Natural killer cell (primary cell): Measurements from ENCODE around the gene MRPL20. TPM values are rescaled to one million over a fixed set of nuclear protein-coding genes. Genes with fewer than 3 reads are reported as not detected.
"Not testable (repeated sequence)": the region's sequence is repeated elsewhere in the genome, so short reads cannot be mapped to it uniquely, and the experiment has no call there.

Experiments used
- ATAC-seq, 3 donors: fragments of 150-1000 bp in 2 of 3; fragments of 200-7000 bp in 1 of 3; cut with Tn5 transposase; 1 replicate in 1 of 3; 2 replicates in 2 of 3; pipeline ENCODE4 v1.10.0; 2021; ENCODE audit warnings: mild to moderate bottlenecking in 2 of 3, moderate library complexity in 2 of 3
- DNase-seq, 2 donors: peaks; one replicate each; pipeline versions ENCODE4 v3.0.0 to v3.0.0-alpha.2; 2013 to 2021; ENCODE audit warnings: mixed read lengths in 1 of 2
- H3K27ac ChIP-seq: one replicate; pipeline ENCODE4 v1.5.1; 2013; ENCODE audit warnings: mild to moderate bottlenecking, low read length
- H3K27me3 ChIP-seq: one replicate; pipeline ENCODE4 v1.6.1; 2013; ENCODE audit warnings: low read length; ENCODE audit not compliant: control insufficient read depth, insufficient read depth
- H3K36me3 ChIP-seq: one replicate; pipeline ENCODE4 v1.6.1; 2013; ENCODE audit warnings: low read length; ENCODE audit not compliant: control insufficient read depth, insufficient read depth
- H3K4me1 ChIP-seq: one replicate; pipeline ENCODE4 v1.6.1; 2013; ENCODE audit warnings: low read length; ENCODE audit not compliant: control insufficient read depth, insufficient read depth
- H3K4me3 ChIP-seq: one replicate; pipeline ENCODE4 v1.5.1; 2013; ENCODE audit warnings: low read length
- H3K9me3 ChIP-seq: one replicate; pipeline ENCODE4 v1.6.1; 2013; ENCODE audit warnings: low read length; ENCODE audit not compliant: control insufficient read depth, insufficient read depth
- H3K27ac Mint-ChIP-seq, 2 donors: one replicate each; pipeline ENCODE4 v1.8.0; 2022; ENCODE audit warnings: mild to moderate bottlenecking in 2 of 2, mixed read lengths in 2 of 2, moderate library complexity in 1 of 2
- H3K27me3 Mint-ChIP-seq, 2 donors: one replicate each; pipeline ENCODE4 v1.8.0; 2022; ENCODE audit warnings: low read depth in 2 of 2, mixed read lengths in 2 of 2
- H3K36me3 Mint-ChIP-seq: one replicate; pipeline ENCODE4 v1.8.0; 2022; ENCODE audit warnings: mixed read lengths
- H3K4me1 Mint-ChIP-seq, 2 donors: one replicate each; pipeline ENCODE4 v1.8.0; 2022; ENCODE audit warnings: mixed read lengths in 2 of 2
- H3K4me3 Mint-ChIP-seq: one replicate; pipeline ENCODE4 v1.8.0; 2022; ENCODE audit warnings: mild to moderate bottlenecking, moderate library complexity, mixed read lengths
- H3K9me3 Mint-ChIP-seq, 2 donors: one replicate each; pipeline ENCODE4 v1.8.0; 2022; ENCODE audit warnings: mixed read lengths in 2 of 2
- WGBS: methylation state at CpG from one replicate; pipeline ENCODE4 v1.1.7; 2013; ENCODE audit warnings: missing lambda C conversion rate; ENCODE audit not compliant: insufficient coverage; 5-methylcytosine and 5-hydroxymethylcytosine counted together
- intact Hi-C: fragments of 100-400 bp; cut with micrococcal nuclease; formaldehyde crosslinking; loops from one replicate; pipeline ENCODE4 v1.14.2; 2022
- total RNA-seq, 4 donors: library from RNA; stranded (reverse); fragments of 120-200 nt in 1 of 4; gene quantifications; one replicate each; pipeline versions ENCODE4 v1.2.3 to v1.2.4, GENCODE V29; 2013 to 2022
- TF ChIP-seq, protein P1 (sequence below): fragments of 200-600 bp; IDR thresholded peaks from one replicate; pipeline ENCODE4 v1.8.0; 2022; ENCODE audit warnings: antibody characterized with exemption

MRPL20 gene
- 100 to 1,000 TPM in 1 of 3 donors, 10 to 100 TPM in 2; 90.9 to 111 (median 92.7) TPM for total RNA-seq
- 83.2 TPM for total RNA-seq (2013)

DNA sequence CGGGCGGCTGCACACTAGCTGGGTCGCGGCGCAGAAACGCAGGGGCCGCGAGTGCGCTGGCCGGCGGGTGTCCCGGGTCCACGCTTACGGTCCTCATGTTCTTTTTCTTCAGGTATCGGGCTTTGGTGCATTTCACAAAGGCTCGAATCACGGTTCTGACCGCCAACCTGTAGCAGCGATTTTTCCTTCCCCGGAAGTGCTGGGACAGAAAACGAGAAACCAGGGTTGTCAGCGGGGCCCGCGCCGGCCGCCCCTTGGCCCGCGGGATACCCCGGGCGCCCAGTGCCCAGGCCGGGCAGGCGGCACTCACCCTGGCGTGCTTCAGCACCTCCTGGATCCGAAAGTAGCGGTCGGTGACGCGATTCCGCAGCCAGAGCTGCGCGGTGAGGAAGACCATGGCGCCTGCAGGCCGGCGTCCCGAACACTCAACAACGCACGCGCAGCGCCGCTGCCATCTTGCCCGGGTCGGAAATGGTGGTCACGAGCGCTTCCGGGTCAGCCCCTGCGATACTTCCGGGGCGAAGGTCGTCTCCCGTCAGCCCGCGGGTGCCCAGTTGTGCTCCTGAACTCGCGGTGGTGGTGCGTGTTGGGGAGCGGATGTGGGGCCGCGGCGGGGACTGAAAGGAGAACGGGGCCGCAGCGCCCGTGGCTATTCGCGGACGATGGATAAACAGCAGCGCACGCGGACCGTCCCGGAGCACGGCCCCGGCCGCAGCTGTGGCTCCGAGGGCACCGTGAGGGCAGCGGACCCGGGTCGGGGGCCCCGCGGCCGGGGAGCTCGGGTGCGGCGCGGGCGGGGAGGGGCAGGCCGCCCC lies at the start of gene MRPL20:
MRPL20 (minus strand) TSS at position 473 of the 815 bp plus-strand sequence; CDS start at position 397, 76 bp downstream.
- Histone ChIP-seq H3K27me3 (no peaks in the 10 kb centered on the region), H3K36me3 (peaks cover 23% of the 10 kb centered on the region), H3K9me3 (no peaks in the 10 kb centered on the region), H3K4me1 (peaks cover 25% of the 10 kb centered on the region), H3K27ac (peak within 1 kb of the TSS; percentile 76), H3K4me3 (peak within 1 kb of the TSS; percentile 76)
- H3K27me3 Mint-ChIP-seq, result no peaks in the 10 kb centered on the region
- peaks cover 0 to 21% of the 10 kb centered on the region in 2 donors for H3K4me1 Mint-ChIP-seq
- TF ChIP-seq, protein P1, sequence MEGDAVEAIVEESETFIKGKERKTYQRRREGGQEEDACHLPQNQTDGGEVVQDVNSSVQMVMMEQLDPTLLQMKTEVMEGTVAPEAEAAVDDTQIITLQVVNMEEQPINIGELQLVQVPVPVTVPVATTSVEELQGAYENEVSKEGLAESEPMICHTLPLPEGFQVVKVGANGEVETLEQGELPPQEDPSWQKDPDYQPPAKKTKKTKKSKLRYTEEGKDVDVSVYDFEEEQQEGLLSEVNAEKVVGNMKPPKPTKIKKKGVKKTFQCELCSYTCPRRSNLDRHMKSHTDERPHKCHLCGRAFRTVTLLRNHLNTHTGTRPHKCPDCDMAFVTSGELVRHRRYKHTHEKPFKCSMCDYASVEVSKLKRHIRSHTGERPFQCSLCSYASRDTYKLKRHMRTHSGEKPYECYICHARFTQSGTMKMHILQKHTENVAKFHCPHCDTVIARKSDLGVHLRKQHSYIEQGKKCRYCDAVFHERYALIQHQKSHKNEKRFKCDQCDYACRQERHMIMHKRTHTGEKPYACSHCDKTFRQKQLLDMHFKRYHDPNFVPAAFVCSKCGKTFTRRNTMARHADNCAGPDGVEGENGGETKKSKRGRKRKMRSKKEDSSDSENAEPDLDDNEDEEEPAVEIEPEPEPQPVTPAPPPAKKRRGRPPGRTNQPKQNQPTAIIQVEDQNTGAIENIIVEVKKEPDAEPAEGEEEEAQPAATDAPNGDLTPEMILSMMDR, result no peak
- intact Hi-C loops, result loop anchor here (1.0 to 2.0 kb wide), 2 partner anchors 8 to 32 kb away; partner anchors contain the start of genes AURKAIP1 and CCNL2
- DNase-seq (peak; percentile 94 to 99), ATAC-seq (peak; percentile 94 to 97 (median 95))
- peak within 1 kb of the TSS; percentile 86 to 88 for H3K27ac Mint-ChIP-seq
- H3K4me3 Mint-ChIP-seq, result peak within 1 kb of the TSS; percentile 90
- no peaks in the 10 kb centered on the region for H3K9me3 Mint-ChIP-seq
- no peaks in the 10 kb centered on the region for H3K36me3 Mint-ChIP-seq
- WGBS, result under 1% methylated on average over 98 of the region's 98 CpGs

DNA sequence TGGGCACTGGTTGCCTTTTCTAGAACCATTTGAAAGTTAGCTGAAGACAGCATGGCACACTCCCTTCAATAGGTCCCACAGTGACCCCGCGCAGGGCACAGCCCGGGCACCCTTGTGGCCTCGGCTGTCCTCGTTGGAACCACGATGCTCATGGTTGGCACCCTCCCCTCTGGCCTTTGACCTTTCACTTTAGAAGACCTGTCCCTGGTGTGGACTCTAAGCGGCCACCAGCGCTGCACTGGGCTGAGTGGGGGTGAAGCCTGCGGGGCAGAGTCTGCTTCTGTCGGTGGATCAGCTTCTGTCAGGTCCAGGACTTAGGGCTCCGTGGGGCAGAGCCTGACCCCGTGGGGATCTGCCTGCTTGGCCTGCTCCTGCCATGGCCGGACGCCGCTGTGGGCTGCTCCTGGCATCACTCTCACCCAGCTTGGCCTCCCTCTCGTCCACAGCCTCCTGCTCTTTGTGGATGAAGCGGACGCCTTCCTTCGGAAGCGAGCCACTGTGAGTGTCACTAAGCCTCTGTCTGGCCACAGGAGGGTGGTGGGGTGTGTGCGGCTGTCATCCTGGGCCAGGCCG lies 49.7 kb upstream of the MRPL20 start:
- DNase-seq, H3K4me3 Mint-ChIP-seq, intact Hi-C loops, H3K4me1 Mint-ChIP-seq, H3K27ac ChIP-seq, ATAC-seq, H3K36me3 ChIP-seq, H3K27me3 ChIP-seq, H3K9me3 ChIP-seq, H3K27ac Mint-ChIP-seq, H3K36me3 Mint-ChIP-seq, H3K4me1 ChIP-seq, H3K9me3 Mint-ChIP-seq, H3K4me3 ChIP-seq, H3K27me3 Mint-ChIP-seq: not testable (repeated sequence)
- 86% methylated on average over 22 of the region's 22 CpGs for WGBS

DNA sequence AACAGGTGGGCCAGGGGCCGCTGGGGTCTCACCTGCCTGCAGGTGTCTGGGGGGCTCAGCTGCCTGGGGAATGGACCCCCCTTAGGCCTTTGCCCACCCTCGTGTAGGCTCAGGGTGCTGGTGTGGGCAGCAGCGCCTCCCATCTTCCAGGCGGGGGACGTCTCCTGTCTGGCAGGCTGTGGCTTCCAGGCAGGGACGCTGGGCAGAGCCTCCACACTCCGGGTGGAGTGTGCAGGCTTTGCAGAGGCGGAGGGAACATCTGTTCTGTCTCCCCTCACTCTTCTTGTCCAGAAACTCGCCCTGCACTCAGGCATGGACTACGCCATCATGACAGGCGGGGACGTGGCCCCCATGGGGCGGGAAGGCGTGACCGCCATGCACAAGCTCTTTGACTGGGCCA lies 48.8 kb upstream of the MRPL20 start:
- H3K4me1 Mint-ChIP-seq, H3K9me3 Mint-ChIP-seq, intact Hi-C loops, H3K9me3 ChIP-seq, ATAC-seq, H3K27ac ChIP-seq, H3K4me3 ChIP-seq, H3K27me3 ChIP-seq, H3K27ac Mint-ChIP-seq, H3K27me3 Mint-ChIP-seq, DNase-seq, H3K4me1 ChIP-seq, H3K36me3 ChIP-seq, H3K4me3 Mint-ChIP-seq, H3K36me3 Mint-ChIP-seq: not testable (repeated sequence)
- WGBS, result no CpG with 5 or more reads among the region's 15 CpGs

DNA sequence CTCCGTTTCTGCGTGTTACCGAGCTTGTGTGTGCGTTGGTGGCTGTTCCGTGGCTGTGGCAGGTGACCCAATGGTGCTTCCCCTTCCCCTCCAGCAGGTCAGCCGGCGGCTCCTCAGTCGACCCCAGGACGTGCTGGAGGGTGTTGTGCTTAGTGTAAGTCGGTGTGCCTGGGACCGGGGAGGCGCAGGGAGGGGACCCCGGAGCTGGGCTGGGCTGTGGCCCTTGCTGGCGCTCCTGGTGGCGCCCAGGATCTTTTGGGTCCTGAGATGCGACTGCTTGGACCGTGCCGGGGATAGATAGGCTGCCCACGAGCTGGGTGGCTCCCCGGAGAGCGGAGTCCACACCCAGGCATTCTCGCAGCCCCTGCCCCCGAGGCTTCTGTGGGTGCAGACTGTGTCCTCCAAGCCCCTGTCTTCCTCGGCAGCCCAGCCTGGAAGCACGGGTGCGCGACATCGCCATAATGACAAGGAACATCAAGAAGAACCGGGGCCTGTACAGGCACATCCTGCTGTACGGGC lies 48.3 kb upstream of the MRPL20 start:
- no peak overlapping the region for H3K4me3 ChIP-seq
- Mint-ChIP-seq H3K27me3 (no peaks in the 10 kb centered on the region), H3K4me1 (no peaks in the 10 kb centered on the region), H3K4me3 (no peak overlapping the region), H3K36me3 (no peaks in the 10 kb centered on the region), H3K9me3 (no peaks in the 10 kb centered on the region), H3K27ac (no peak overlapping the region)
- 87% methylated on average over 27 of the region's 30 CpGs for WGBS
- H3K4me1 ChIP-seq, result no peaks in the 10 kb centered on the region
- H3K36me3 ChIP-seq, result no peaks in the 10 kb centered on the region
- H3K27ac ChIP-seq, result no peak overlapping the region
- intact Hi-C loops, result no loop called here
- no peaks in the 10 kb centered on the region for H3K27me3 ChIP-seq
- TF ChIP-seq, protein P1, result no peak
- DNase-seq (no peak), ATAC-seq (no peak)
- no peaks in the 10 kb centered on the region for H3K9me3 ChIP-seq

DNA sequence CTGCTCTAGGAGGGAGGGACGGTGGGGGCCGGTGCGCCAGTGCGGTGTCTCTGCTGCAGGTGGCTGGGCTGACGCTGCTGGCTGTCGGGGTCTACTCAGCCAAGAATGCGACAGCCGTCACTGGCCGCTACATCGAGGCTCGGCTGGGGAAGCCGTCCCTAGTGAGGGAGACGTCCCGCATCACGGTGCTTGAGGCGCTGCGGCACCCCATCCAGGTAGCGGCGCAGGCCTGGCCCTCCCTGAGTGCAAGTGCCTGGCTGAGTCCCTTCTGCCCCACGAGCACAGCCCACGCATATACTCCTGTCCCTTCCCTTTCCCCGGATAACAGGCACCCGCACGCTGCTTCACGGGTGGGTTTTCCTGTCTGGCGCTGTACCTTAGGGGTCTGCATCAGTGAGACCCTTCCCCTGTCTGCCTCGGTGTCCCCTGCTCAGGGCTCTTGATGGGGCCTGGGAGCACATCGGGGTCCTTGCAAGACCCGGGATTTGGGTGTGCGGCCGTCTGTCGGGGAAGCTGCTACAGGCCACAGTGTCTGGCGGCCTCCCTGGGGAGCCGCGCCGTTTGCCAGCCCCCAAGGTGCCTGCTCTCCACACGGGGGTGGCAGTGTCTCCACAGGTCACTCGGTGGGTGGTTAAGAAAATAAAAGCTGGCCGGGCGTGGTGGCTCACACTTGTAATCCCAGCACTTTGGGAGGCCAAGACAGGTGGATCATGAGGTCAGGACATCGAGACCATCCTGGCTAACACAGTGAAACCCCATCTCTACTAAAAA lies 47.4 kb upstream of the MRPL20 start:
- H3K27ac ChIP-seq, H3K27ac Mint-ChIP-seq, H3K4me1 Mint-ChIP-seq, H3K9me3 ChIP-seq, H3K9me3 Mint-ChIP-seq, H3K27me3 ChIP-seq, H3K4me3 Mint-ChIP-seq, ATAC-seq, H3K27me3 Mint-ChIP-seq, H3K36me3 Mint-ChIP-seq, intact Hi-C loops, H3K36me3 ChIP-seq, H3K4me3 ChIP-seq, DNase-seq, H3K4me1 ChIP-seq: not testable (repeated sequence)
- WGBS, result 79% methylated on average over 33 of the region's 41 CpGs
